CD14-positive monocyte (primary cell): ENCODE results near the gene PLAU. TPM values are rescaled to one million over a fixed set of nuclear protein-coding genes. Genes with fewer than 3 reads are reported as not detected.

ENCODE experiments used
- DNase-seq, 3 donors: peaks; one replicate each; pipeline ENCODE4 v3.0.0-alpha.2; 2011 to 2022
- H2AFZ ChIP-seq: 2 replicates; pipeline ENCODE4 v1.6.0; 2012; ENCODE audit warnings: mild to moderate bottlenecking, low read depth, low read length, inconsistent platforms; ENCODE audit not compliant: insufficient read depth, poor library complexity, severe bottlenecking
- H3K27ac ChIP-seq, 2 donors: 1 replicate in 1 of 2; 2 replicates in 1 of 2; pipeline ENCODE4 v1.5.1; 2012 to 2013; ENCODE audit warnings: low read length in 2 of 2, control low read depth in 1 of 2, inconsistent platforms in 1 of 2, low read depth in 1 of 2, mild to moderate bottlenecking in 1 of 2
- H3K27me3 ChIP-seq, 2 donors: one replicate each; pipeline versions ENCODE4 v1.6.0 to v1.6.1; 2011 to 2013; ENCODE audit warnings: low read length in 2 of 2; ENCODE audit not compliant: control insufficient read depth in 2 of 2, insufficient read depth in 2 of 2
- H3K36me3 ChIP-seq, 2 donors: replicated peaks in 1 of 2; 1 replicate in 1 of 2; 2 replicates in 1 of 2; pipeline versions ENCODE4 v1.5.1 to v1.6.1; 2012 to 2013; ENCODE audit warnings: low read length in 2 of 2, control low read depth in 1 of 2, inconsistent platforms in 1 of 2, mild to moderate bottlenecking in 1 of 2; ENCODE audit not compliant: insufficient read depth in 2 of 2, control insufficient read depth in 1 of 2
- H3K4me1 ChIP-seq, 2 donors: 1 replicate in 1 of 2; 2 replicates in 1 of 2; pipeline versions ENCODE4 v1.5.1 to v1.6.1; 2012 to 2013; ENCODE audit warnings: low read length in 2 of 2, control low read depth in 1 of 2, inconsistent platforms in 1 of 2, mild to moderate bottlenecking in 1 of 2, moderate library complexity in 1 of 2; ENCODE audit not compliant: insufficient read depth in 2 of 2, control insufficient read depth in 1 of 2
- H3K4me2 ChIP-seq: replicated peaks from 2 replicates; pipeline ENCODE3; 2012; ENCODE audit warnings: low read length, moderate library complexity, mild to moderate bottlenecking; ENCODE audit not compliant: poor library complexity, severe bottlenecking; ENCODE audit errors: extremely low read depth
- H3K4me3 ChIP-seq, 3 experiments: fragments of 200-600 bp in 1 of 3; sonication (generic) in 1 of 3; replicated peaks in 1 of 3; 1 replicate in 2 of 3; 2 replicates in 1 of 3; pipeline ENCODE4 v1.5.1; 2011 to 2013; ENCODE audit warnings: low read length in 3 of 3, mild to moderate bottlenecking in 3 of 3, control low read depth in 2 of 3, low read depth in 2 of 3, inconsistent platforms in 1 of 3, moderate library complexity in 1 of 3
- H3K79me2 ChIP-seq: 2 replicates; pipeline ENCODE4 v1.6.0; 2012; ENCODE audit warnings: mild to moderate bottlenecking, control low read depth, inconsistent platforms, low read length, moderate library complexity; ENCODE audit not compliant: insufficient read depth
- H3K9ac ChIP-seq: 2 replicates; pipeline ENCODE4 v1.6.0; 2017; ENCODE audit warnings: low read length, mild to moderate bottlenecking; ENCODE audit not compliant: insufficient read depth, poor library complexity, severe bottlenecking
- H3K9me3 ChIP-seq, 2 donors: replicated peaks in 1 of 2; 1 replicate in 1 of 2; 2 replicates in 1 of 2; pipeline versions ENCODE4 v1.5.1 to v1.6.1; 2012 to 2013; ENCODE audit warnings: low read length in 2 of 2, control low read depth in 1 of 2; ENCODE audit not compliant: control insufficient read depth in 1 of 2, insufficient read depth in 1 of 2
- H4K20me1 ChIP-seq: 2 replicates; pipeline ENCODE4 v1.6.0; 2012; ENCODE audit warnings: mild to moderate bottlenecking, low read length, control low read depth, moderate library complexity; ENCODE audit not compliant: insufficient read depth
- H3K27ac Mint-ChIP-seq, 7 donors: one replicate each; pipeline ENCODE4 v1.8.0; 2020; ENCODE audit warnings: mild to moderate bottlenecking in 7 of 7, mixed read lengths in 7 of 7, moderate library complexity in 6 of 7, inconsistent platforms in 2 of 7
- H3K27me3 Mint-ChIP-seq, 3 donors: one replicate each; pipeline ENCODE4 v1.8.0; 2021 to 2022; ENCODE audit warnings: low read depth in 3 of 3, mild to moderate bottlenecking in 3 of 3, mixed read lengths in 3 of 3, moderate library complexity in 3 of 3, inconsistent platforms in 1 of 3
- H3K36me3 Mint-ChIP-seq, 2 donors: one replicate each; pipeline ENCODE4 v1.8.0; 2020; ENCODE audit warnings: mixed read lengths in 2 of 2, inconsistent platforms in 1 of 2, mild to moderate bottlenecking in 1 of 2
- H3K4me1 Mint-ChIP-seq: one replicate; pipeline ENCODE4 v1.8.0; 2020; ENCODE audit warnings: mild to moderate bottlenecking, mixed read lengths
- H3K4me3 Mint-ChIP-seq, 2 donors: one replicate each; pipeline ENCODE4 v1.8.0; 2020; ENCODE audit warnings: mild to moderate bottlenecking in 2 of 2, mixed read lengths in 2 of 2, moderate library complexity in 1 of 2
- H3K9me3 Mint-ChIP-seq, 7 donors: one replicate each; pipeline ENCODE4 v1.8.0; 2020 to 2022; ENCODE audit warnings: mixed read lengths in 7 of 7, mild to moderate bottlenecking in 6 of 7, moderate library complexity in 6 of 7, inconsistent platforms in 2 of 7
- WGBS: methylation state at CpG from one replicate; pipeline ENCODE4 v1.1.5; 2013; ENCODE audit warnings: missing lambda C conversion rate; ENCODE audit not compliant: insufficient coverage; 5-methylcytosine and 5-hydroxymethylcytosine counted together
- intact Hi-C, 2 donors: fragments of 100-400 bp; cut with micrococcal nuclease; formaldehyde crosslinking; loops; one replicate each; pipeline versions ENCODE4 v1.15.0 to v1.15.1; 2023
- polyA plus RNA-seq, 3 donors: library from polyadenylated mRNA; depleted of rRNA in 1 of 3; unstranded in 2 of 3; stranded (reverse) in 1 of 3; fragments of 300-500 nt in 2 of 3; fragments of >200 nt in 1 of 3; fragmentation: Illumina TruSeq in 2 of 3; gene quantifications; 1 replicate in 2 of 3; 2 replicates in 1 of 3; pipeline ENCODE4 v1.2.3, GENCODE V29; 2012 to 2021
- TF ChIP-seq, protein P1 (sequence below): fragments of 200-600 bp; IDR thresholded peaks from one replicate; pipeline ENCODE4 v1.8.0; 2022; ENCODE audit warnings: antibody characterized with exemption, mild to moderate bottlenecking

The PLAU gene
- polyA plus RNA-seq, 3 donors, result 0.16 to 1.5 (median 0.43) TPM

- Histone ChIP-seq H2AFZ (no peak overlapping the region), H3K36me3 (no peaks in the 10 kb centered on the region), H4K20me1 (no peaks in the 10 kb centered on the region), H3K27ac (no peak overlapping the region), H3K9me3 (no peaks in the 10 kb centered on the region), H3K9ac (no peak overlapping the region), H3K4me1 (peaks cover 9 to 12% of the 10 kb centered on the region in 2 donors), H3K4me2 (no peak overlapping the region), H3K27me3 (no peaks in the 10 kb centered on the region), H3K4me3 (no peak overlapping the region), H3K79me2 (no peaks in the 10 kb centered on the region)
- intact Hi-C loops, result no loop called here
- peaks cover 0 to 2% (median 1%) of the 10 kb centered on the region in 3 donors for H3K27me3 Mint-ChIP-seq
- no peaks in the 10 kb centered on the region for H3K36me3 Mint-ChIP-seq
- DNase-seq, result no peak
- H3K27ac Mint-ChIP-seq, result peak overlapping the region in 1 of 7 donors; percentile 56
- H3K4me1 Mint-ChIP-seq, result peaks cover 23% of the 10 kb centered on the region
- H3K4me3 Mint-ChIP-seq, result no peak overlapping the region
- WGBS, result 57% methylated on average over 1 of the region's 3 CpGs
- H3K9me3 Mint-ChIP-seq, result peaks cover 0 to 3% (median 0%) of the 10 kb centered on the region in 7 donors
- TF ChIP-seq, protein P1, sequence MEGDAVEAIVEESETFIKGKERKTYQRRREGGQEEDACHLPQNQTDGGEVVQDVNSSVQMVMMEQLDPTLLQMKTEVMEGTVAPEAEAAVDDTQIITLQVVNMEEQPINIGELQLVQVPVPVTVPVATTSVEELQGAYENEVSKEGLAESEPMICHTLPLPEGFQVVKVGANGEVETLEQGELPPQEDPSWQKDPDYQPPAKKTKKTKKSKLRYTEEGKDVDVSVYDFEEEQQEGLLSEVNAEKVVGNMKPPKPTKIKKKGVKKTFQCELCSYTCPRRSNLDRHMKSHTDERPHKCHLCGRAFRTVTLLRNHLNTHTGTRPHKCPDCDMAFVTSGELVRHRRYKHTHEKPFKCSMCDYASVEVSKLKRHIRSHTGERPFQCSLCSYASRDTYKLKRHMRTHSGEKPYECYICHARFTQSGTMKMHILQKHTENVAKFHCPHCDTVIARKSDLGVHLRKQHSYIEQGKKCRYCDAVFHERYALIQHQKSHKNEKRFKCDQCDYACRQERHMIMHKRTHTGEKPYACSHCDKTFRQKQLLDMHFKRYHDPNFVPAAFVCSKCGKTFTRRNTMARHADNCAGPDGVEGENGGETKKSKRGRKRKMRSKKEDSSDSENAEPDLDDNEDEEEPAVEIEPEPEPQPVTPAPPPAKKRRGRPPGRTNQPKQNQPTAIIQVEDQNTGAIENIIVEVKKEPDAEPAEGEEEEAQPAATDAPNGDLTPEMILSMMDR, result no peak
Observed at GRCh38 chr10:73881221-73881919, 29.6 kb upstream of the PLAU start.

DNA sequence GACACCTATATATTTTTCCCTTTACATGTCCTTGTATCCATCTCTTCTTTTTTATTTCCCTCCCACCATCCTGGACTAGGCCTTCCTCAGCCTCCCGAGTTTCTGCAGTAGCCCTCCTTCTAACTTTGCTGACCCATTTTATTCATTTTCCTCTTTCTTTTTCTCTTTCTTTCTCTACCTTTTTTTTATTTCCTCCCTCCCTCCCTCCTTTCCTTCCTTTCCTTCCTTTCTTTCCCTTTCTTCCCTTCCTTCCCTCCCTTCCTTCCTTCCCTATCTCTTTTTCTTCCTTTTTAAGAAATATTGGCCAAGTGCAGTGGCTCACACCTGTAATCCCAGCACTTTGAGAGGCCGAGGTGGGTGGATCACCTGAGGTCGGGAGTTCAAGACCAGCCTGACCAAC lies 26.9 kb upstream of the PLAU start:
- H3K36me3 Mint-ChIP-seq, result no peaks in the 10 kb centered on the region

More for the DNA sequence above, 26.9 kb upstream of the PLAU start:
- Mint-ChIP-seq H3K9me3 (peaks cover 0 to 3% (median 0%) of the 10 kb centered on the region in 7 donors), H3K27me3 (peaks cover 1 to 2% (median 2%) of the 10 kb centered on the region in 3 donors), H3K4me1 (peaks cover 31% of the 10 kb centered on the region), H3K4me3 (no peak overlapping the region), H3K27ac (peak overlapping the region in 1 of 7 donors; percentile 62)
- H3K79me2 ChIP-seq, result no peaks in the 10 kb centered on the region
- no peak overlapping the region for H3K27ac ChIP-seq
- no peaks in the 10 kb centered on the region for H3K27me3 ChIP-seq
- H3K9me3 ChIP-seq, result no peaks in the 10 kb centered on the region
- no peak overlapping the region for H3K9ac ChIP-seq
- TF ChIP-seq, protein P1, result no peak
- H3K4me3 ChIP-seq, result no peak overlapping the region
- DNase-seq, result no peak
- H4K20me1 ChIP-seq, result no peaks in the 10 kb centered on the region
- H3K36me3 ChIP-seq, result no peaks in the 10 kb centered on the region
- H3K4me2 ChIP-seq, result no peak overlapping the region
- H2AFZ ChIP-seq, result no peak overlapping the region
- intact Hi-C loops, result no loop called here
- WGBS, result 91% methylated on average over 2 of the region's 3 CpGs
- peaks cover 22 to 30% of the 10 kb centered on the region in 2 donors for H3K4me1 ChIP-seq
